HG03469 (cell line): Measurements from ENCODE around the gene CC2D1A.
A peak's percentile ranks its signal among the peaks of the same experiment; 100 is the strongest.

ENCODE experiments used
- ATAC-seq: cut with Tn5 transposase; IDR thresholded peaks from one replicate; pipeline ENCODE4 v1.9.1; 2021; ENCODE audit warnings: mild to moderate bottlenecking, moderate library complexity, moderate number of reproducible peaks; ENCODE audit not compliant: unreplicated experiment

The CC2D1A gene

DNA sequence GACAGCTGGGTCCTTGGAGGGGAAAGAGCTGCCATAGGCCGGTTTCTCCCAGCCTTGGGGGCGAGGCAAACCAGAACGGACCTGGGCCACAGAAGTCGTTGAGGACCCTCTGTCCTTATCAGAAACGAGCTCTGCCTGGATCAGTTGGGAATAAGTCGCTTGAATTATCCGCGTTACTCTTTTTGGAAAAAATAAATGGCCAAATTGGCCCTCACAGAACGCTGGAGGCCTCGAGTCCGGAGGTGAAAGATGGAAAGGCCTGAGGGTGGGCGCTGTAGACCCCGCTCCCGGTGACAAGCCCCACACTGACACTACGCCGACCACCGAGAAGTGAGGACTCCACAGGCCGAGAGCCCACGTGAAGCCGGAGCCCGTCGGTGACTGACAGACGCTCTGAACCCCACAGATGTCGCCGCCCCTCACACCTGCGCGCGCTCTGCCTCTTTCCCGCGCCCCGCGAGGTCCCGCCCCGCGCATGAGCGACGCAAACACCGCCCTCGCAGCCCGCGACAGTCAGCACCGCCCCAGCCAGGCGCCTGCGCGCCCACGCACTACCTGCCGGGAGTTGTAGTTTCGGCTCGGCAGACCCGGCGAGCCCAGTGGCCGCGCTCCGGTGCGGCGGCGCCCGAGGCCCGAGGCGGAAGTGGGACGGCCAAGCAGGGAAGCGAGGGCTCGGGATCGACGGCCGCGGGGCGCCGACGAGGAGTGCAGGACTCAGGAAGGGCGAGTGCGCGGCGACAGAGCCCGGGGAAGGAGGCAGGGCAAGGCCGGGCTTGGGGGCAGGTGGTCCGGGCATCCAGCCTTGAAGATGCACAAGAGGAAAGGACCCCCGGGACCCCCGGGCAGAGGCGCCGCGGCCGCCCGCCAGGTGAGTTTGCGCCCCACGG, at the start of gene CC2D1A, which contains the start of gene BRME1:
Gene CC2D1A (plus strand): TSS at position 568 of the 887 bp plus-strand sequence. CDS start 241 bp downstream, at position 809.
Gene BRME1 (minus strand): TSS at position 484 of the 887 bp plus-strand sequence. CDS start 1,225 bp downstream, outside the sequence.
- no peak for ATAC-seq

- no peak for ATAC-seq
Observed at GRCh38 chr19:13856497-13856896, 49.5 kb upstream of the CC2D1A start.

- no peak for ATAC-seq
Observed at GRCh38 chr19:13859361-13859880, 46.6 kb upstream of the CC2D1A start.

- no peak for ATAC-seq
Observed at GRCh38 chr19:13860679-13861391, 45.2 kb upstream of the CC2D1A start.

DNA sequence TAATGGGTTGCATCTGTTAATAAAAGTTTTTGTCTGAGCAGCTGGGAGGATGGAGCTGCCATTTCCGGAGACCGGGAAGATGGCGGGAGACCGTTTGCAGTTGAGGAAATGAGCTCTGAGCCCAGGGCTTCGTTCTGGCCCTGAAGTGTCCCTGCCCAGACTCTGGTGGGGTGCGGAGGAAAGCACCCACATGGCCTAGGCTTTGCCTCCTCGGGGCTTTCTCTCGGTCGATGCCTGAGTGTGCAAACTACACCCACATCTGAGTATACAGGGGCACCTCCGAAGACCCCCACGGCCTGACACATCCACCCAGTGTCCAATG, 44.6 kb upstream of the CC2D1A start:
- ATAC-seq: peak; percentile 17

GRCh38 chr19:13861714-13862531, 44.1 kb upstream of the CC2D1A start:
- peak; percentile 47 for ATAC-seq

GRCh38 chr19:13864046-13864666, 41.8 kb upstream of the CC2D1A start:
- no peak for ATAC-seq

- ATAC-seq: no peak
Observed at GRCh38 chr19:13864667-13865570, 41.1 kb upstream of the CC2D1A start.

DNA sequence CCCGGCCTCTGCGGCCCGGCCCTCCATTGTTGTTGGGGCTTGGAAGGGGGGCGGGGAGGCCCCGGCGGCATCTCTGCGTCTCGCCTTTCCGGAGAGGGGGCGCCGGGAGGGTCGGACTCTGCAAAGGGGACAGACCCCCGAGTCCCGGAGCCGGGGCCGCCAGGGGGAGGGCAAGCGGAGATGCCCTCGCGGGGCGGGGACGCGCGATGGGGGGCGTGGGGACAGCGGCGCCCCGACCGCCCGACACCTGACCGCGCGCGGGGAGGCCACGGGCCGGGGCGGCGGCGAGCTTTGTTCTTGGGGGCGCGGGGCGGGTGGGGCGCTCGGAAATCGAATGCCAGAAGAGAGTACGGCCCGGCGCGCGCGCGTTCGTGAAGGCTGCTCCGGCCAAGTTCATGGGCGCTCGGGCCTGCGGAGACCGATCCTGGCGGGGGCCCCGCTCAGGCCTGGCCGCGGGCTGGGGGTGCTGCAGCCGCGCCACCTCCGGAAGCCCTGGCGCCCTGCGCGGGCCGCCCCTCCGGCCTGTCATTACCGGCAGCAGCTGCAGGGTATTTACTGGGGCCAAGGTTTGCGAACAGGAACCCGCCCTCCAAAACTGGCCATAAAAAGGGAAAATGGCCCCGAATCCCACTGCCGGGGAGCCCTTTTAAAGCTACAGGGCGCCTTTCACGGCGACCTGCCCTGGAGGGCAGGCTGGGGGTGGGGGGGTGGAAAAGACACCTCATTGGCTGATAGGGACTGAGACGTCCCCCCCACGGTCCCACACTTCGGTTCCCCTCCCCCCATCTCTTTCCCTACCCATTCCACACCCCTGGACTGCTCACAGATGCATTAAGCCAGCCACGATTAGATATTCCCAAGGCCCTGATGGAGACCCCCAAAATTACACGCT, 40.2 kb upstream of the CC2D1A start:
- ATAC-seq: no peak

DNA sequence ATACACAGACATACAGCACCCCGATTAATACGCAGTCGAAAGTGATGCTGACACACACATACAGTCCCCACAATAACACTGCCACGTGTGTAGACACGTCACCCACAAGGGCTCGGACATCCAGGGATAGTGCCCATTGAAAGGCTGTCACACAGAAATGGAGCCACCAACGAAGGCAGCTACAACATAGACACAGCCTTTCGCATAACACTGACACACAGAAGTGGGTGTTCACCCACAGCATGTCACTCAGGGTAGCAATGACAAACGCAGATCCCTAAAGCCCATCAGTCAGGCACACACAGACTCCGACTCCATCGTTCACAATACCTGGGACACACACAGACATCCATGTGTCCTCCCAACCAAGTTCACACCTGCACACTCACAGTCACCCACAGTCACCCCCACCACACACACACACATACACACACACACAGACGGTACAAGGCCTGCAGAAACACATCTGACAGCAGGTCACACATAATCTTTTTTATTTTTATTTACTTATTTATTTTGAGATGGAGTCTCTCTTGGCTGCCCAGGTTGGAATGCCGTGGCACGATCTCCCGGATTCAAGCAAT, 39.4 kb upstream of the CC2D1A start:
- no peak for ATAC-seq

DNA sequence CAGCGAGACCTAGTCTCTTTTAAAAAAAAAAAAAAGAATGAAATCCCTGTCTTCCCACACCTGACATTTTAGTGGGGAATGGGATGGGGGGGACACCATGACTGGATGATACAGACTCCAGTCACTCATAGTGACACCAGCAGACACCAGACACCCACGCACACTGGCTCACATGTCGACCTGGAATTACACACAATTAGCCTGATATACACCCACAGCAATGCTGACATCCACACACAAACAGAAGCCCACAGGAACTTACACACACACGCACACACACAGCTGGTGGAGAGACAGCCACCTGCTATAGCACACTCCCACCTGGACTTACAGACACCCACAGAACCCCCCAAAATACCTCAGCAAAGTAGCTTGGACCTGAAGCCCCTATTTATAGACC, 37.3 kb upstream of the CC2D1A start:
- no peak for ATAC-seq

DNA sequence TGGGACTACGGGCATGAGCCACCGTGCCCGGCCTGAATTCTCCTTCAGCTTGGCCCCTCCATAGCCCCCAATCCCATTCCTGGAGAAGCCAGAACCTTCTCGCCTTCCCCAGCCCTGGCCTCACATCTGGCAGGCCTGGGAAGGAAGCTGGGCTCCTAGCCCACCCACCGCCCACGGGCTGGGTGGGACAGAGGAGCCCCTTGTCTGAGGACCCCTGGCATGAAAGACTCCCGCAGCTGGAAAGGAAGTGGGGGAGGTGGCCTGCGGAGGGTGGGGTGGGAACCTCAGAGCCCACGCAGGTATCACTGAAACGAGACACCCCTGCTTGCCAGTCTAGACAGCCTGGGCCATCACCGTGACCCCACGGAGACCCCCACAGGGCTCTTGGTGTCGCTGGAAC, 36.7 kb upstream of the CC2D1A start:
- ATAC-seq: no peak

GRCh38 chr19:13870873-13871272, 35.1 kb upstream of the CC2D1A start:
- ATAC-seq: no peak

- no peak for ATAC-seq
Observed at GRCh38 chr19:13872339-13872694, 33.7 kb upstream of the CC2D1A start.

GRCh38 chr19:13872695-13873389, 33.2 kb upstream of the CC2D1A start:
- no peak for ATAC-seq

DNA sequence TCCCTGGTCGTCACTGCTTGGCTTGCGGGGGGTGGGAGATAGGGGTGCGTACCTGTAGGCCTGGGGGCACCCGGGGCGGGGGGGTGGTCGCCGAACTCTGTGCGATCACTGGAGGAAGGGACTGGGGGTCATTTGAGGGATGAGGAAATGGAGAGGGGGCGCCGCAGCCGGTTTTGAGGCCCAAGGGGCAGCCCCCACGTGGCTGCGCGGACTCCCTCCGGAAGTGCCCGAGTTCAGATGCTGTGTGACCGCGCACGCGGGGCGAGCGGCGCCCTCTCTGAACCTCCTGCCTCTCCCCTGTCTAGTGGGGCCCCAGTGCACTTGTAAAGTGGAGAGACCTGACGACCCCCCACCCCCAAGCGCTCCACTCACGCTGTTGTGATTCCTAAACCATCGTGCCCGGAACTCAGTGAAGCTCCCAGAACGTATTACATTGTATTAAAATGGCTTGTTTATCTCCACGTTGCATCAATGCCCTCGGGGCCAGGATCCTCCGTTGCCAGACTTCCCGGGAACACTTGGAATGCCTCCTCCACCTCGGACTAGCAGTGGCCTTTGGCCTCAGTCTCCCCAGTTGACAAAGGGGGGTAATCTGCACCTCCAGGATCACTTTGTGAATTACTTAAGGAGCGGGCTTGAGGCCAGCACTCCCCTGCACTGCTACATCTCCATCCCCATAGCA, 32.0 kb upstream of the CC2D1A start:
- ATAC-seq: no peak

DNA sequence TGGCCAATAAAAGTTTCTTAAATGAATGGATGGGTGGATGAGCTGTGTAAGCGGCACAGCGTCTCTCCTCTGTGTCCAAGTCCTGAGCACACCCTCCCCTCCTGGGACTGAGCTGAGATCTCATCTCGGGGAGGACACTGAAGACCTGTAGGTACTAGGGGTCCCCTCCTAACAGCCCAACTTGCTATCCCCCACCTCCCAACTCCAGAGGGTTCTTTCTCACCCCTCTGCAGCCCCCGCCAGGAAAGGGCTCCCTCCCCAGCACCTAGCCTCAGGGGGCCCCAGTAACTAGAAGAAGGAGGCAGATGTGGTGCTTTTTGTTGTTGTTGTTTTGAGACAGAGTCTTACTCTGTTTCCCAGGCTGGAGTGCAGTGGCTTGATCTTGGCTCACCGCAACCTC, 30.2 kb upstream of the CC2D1A start:
- ATAC-seq: no peak
